H1 (cell line): ENCODE data around the gene CAPN11. TPM values are rescaled to one million over a fixed set of nuclear protein-coding genes. Genes with fewer than 3 reads are reported as not detected.

ENCODE experiments used
- CTCF ChIA-PET: fragments of 300-600 bp; sonication (Branson Sonifier 250); formaldehyde crosslinking; loops from one replicate; lab custom pipeline; 2021; ENCODE audit not compliant: partially characterized antibody; lab: Charles Lee
- POLR2A ChIA-PET: fragments of 300-600 bp; sonication (Branson Sonifier 250); formaldehyde crosslinking; loops from one replicate; lab custom pipeline; 2021; ENCODE audit warnings: inconsistent platforms; ENCODE audit not compliant: partially characterized antibody; lab: Charles Lee
- DNase-seq, 2 experiments: peaks; one replicate each; pipeline versions ENCODE4 v3.0.0 to v3.0.0-alpha.2; 2010 to 2022; ENCODE audit warnings: low spot score in 2 of 2, low read depth in 1 of 2, mixed read lengths in 1 of 2
- FAIRE-seq: peaks from 2 replicates; lab custom pipeline; 2011; peaks lifted over from hg19 to GRCh38; lab: Jason Lieb, UNC
- H2AFZ ChIP-seq: 2 replicates; pipeline ENCODE4 v1.8.1; 2012; ENCODE audit warnings: low read length, inconsistent platforms
- H2AK5ac ChIP-seq: 2 replicates; pipeline ENCODE4 v1.6.1; 2013; ENCODE audit warnings: low read depth, low read length
- H2BK120ac ChIP-seq: replicated peaks from 2 replicates; pipeline ENCODE3; 2013; ENCODE audit warnings: low read depth, low read length, inconsistent platforms
- H2BK12ac ChIP-seq: 2 replicates; pipeline ENCODE4 v1.6.1; 2013; ENCODE audit warnings: low read depth, low read length
- H2BK15ac ChIP-seq: 2 replicates; pipeline ENCODE4 v1.6.1; 2013; ENCODE audit warnings: low read length
- H2BK20ac ChIP-seq: 2 replicates; pipeline ENCODE4 v1.6.1; 2013; ENCODE audit warnings: low read length
- H2BK5ac ChIP-seq: 2 replicates; pipeline ENCODE4 v1.6.1; 2013; ENCODE audit warnings: low read depth, low read length
- H3K14ac ChIP-seq: 2 replicates; pipeline ENCODE4 v1.6.1; 2013; ENCODE audit warnings: inconsistent platforms; ENCODE audit not compliant: insufficient read length
- H3K18ac ChIP-seq: 2 replicates; pipeline ENCODE4 v1.6.1; 2013; ENCODE audit warnings: low read length; ENCODE audit errors: extremely low read depth
- H3K23ac ChIP-seq: 2 replicates; pipeline ENCODE4 v1.6.1; 2013; ENCODE audit warnings: inconsistent platforms; ENCODE audit not compliant: insufficient read length
- H3K23me2 ChIP-seq: 2 replicates; pipeline ENCODE4 v1.6.1; 2013; ENCODE audit warnings: low read depth, low read length
- H3K27ac ChIP-seq: 2 replicates; pipeline ENCODE4 v1.6.1; 2011; ENCODE audit warnings: low read depth, low read length, inconsistent platforms
- H3K27me3 ChIP-seq, 4 experiments: replicated peaks in 1 of 4; 1 replicate in 1 of 4; 2 replicates in 3 of 4; pipeline versions ENCODE4 v1.6.1 to v1.8.1; 2011 to 2013; ENCODE audit warnings: low read length in 3 of 4, mild to moderate bottlenecking in 3 of 4, inconsistent platforms in 2 of 4, mixed read lengths in 2 of 4, moderate library complexity in 1 of 4; ENCODE audit not compliant: control insufficient read depth in 3 of 4, insufficient read depth in 3 of 4; ENCODE audit errors: extremely low read depth in 1 of 4
- H3K36me3 ChIP-seq, 4 experiments: 2 replicates each; pipeline versions ENCODE4 v1.6.1 to v1.8.1; 2011 to 2013; ENCODE audit warnings: mild to moderate bottlenecking in 4 of 4, low read length in 3 of 4, moderate library complexity in 2 of 4, control low read depth in 1 of 4, inconsistent platforms in 1 of 4; ENCODE audit not compliant: insufficient read depth in 4 of 4, control insufficient read depth in 2 of 4
- H3K4ac ChIP-seq: replicated peaks from 2 replicates; pipeline ENCODE3; 2013; ENCODE audit warnings: low read length, low read depth, mixed read lengths, inconsistent platforms; ENCODE audit not compliant: insufficient read length
- H3K4me1 ChIP-seq, 4 experiments: replicated peaks in 1 of 4; 1 replicate in 1 of 4; 2 replicates in 3 of 4; pipeline versions ENCODE4 v1.6.1 to v1.8.1; 2011 to 2013; ENCODE audit warnings: low read length in 3 of 4, inconsistent platforms in 2 of 4, mixed read lengths in 1 of 4; ENCODE audit not compliant: insufficient read depth in 4 of 4, control insufficient read depth in 3 of 4
- H3K4me2 ChIP-seq, 2 experiments: 2 replicates each; pipeline versions ENCODE4 v1.6.1 to v1.8.1; 2011 to 2013; ENCODE audit warnings: low read depth in 2 of 2, low read length in 2 of 2, control low read depth in 1 of 2, inconsistent platforms in 1 of 2, mild to moderate bottlenecking in 1 of 2; ENCODE audit not compliant: insufficient read depth in 1 of 2
- H3K4me3 ChIP-seq, 4 experiments: fragments of 200-600, 300-600 bp in 1 of 4; sonication (generic), shearing (Covaris generic), sonication (Bioruptor Twin) in 1 of 4; 2 replicates each; pipeline versions ENCODE4 v1.5.1 to v1.8.1; 2011 to 2016; ENCODE audit warnings: low read length in 4 of 4, low read depth in 3 of 4, control low read depth in 2 of 4, inconsistent platforms in 2 of 4, mild to moderate bottlenecking in 2 of 4, mixed read lengths in 1 of 4, moderate library complexity in 1 of 4; ENCODE audit not compliant: insufficient read depth in 2 of 4; ENCODE audit errors: extremely low read depth in 1 of 4
- H3K56ac ChIP-seq: replicated peaks from 2 replicates; pipeline ENCODE3; 2013; ENCODE audit warnings: low read depth, mild to moderate bottlenecking, mixed read lengths, low read length, inconsistent platforms; ENCODE audit not compliant: insufficient read length
- H3K79me1 ChIP-seq: 2 replicates; pipeline ENCODE4 v1.6.1; 2013; ENCODE audit warnings: low read depth, low read length, control low read depth
- H3K79me2 ChIP-seq, 2 experiments: 2 replicates each; pipeline versions ENCODE4 v1.6.1 to v1.8.1; 2012 to 2013; ENCODE audit warnings: low read length in 2 of 2, mild to moderate bottlenecking in 2 of 2, inconsistent platforms in 1 of 2; ENCODE audit not compliant: insufficient read depth in 2 of 2, control insufficient read depth in 1 of 2
- H3K9ac ChIP-seq, 4 experiments: replicated peaks in 1 of 4; 1 replicate in 1 of 4; 2 replicates in 3 of 4; pipeline versions ENCODE4 v1.6.1 to v1.8.1; 2011 to 2013; ENCODE audit warnings: low read depth in 3 of 4, low read length in 3 of 4, control low read depth in 2 of 4, mild to moderate bottlenecking in 2 of 4, moderate library complexity in 2 of 4, inconsistent platforms in 1 of 4; ENCODE audit errors: extremely low read depth in 1 of 4
- H3K9me3 ChIP-seq, 2 experiments: 2 replicates each; pipeline versions ENCODE4 v1.6.1 to v1.8.1; 2012 to 2013; ENCODE audit warnings: mild to moderate bottlenecking in 2 of 2, moderate library complexity in 2 of 2, control low read depth in 1 of 2, inconsistent platforms in 1 of 2, low read depth in 1 of 2, low read length in 1 of 2, mixed read lengths in 1 of 2; ENCODE audit not compliant: insufficient read depth in 2 of 2
- H4K20me1 ChIP-seq, 2 experiments: replicated peaks in 1 of 2; 2 replicates each; pipeline versions ENCODE3 to v1.8.1; 2011 to 2013; ENCODE audit warnings: inconsistent platforms in 2 of 2, low read length in 2 of 2, mild to moderate bottlenecking in 1 of 2; ENCODE audit not compliant: insufficient read depth in 2 of 2, control insufficient read depth in 1 of 2
- H4K5ac ChIP-seq: 2 replicates; pipeline ENCODE4 v1.6.1; 2013; ENCODE audit warnings: low read length, low read depth, mixed read lengths, inconsistent platforms; ENCODE audit not compliant: insufficient read length
- H4K8ac ChIP-seq: 2 replicates; pipeline ENCODE4 v1.8.0; 2013; ENCODE audit warnings: mild to moderate bottlenecking, moderate library complexity, low read length, inconsistent platforms; ENCODE audit not compliant: insufficient read depth; ENCODE audit errors: extremely low read depth
- H4K91ac ChIP-seq: replicated peaks from 2 replicates; pipeline ENCODE3; 2013; ENCODE audit warnings: low read length, mixed read lengths, inconsistent platforms; ENCODE audit not compliant: insufficient read length
- ATF2 ChIP-seq: IDR thresholded peaks from 2 replicates; pipeline ENCODE4 v1.6.1; 2012; ENCODE audit warnings: low read length, inconsistent platforms
- CREB1 ChIP-seq: IDR thresholded peaks from 2 replicates; pipeline ENCODE4 v1.6.1; 2012; ENCODE audit warnings: inconsistent platforms
- E2F6 ChIP-seq: IDR thresholded peaks from 2 replicates; pipeline ENCODE4 v1.6.1; 2012; ENCODE audit warnings: inconsistent platforms
- POLR2A ChIP-seq, 2 experiments: IDR thresholded peaks; 1 replicate in 1 of 2; 2 replicates in 1 of 2; pipeline ENCODE4 v1.6.1; 2011; ENCODE audit warnings: low read depth in 2 of 2, low read length in 2 of 2, mild to moderate bottlenecking in 2 of 2; ENCODE audit errors: control extremely low read depth in 1 of 2
- SIN3A ChIP-seq, 2 experiments: IDR thresholded peaks in 1 of 2; conservative IDR thresholded peaks in 1 of 2; 2 replicates each; pipeline ENCODE4 v1.6.1; 2011 to 2012; ENCODE audit warnings: low read length in 2 of 2, improper control_type of control experiment in 1 of 2, low read depth in 1 of 2, mild to moderate bottlenecking in 1 of 2
- TAF1 ChIP-seq: IDR thresholded peaks from 2 replicates; pipeline ENCODE4 v1.6.1; 2011; ENCODE audit warnings: mild to moderate bottlenecking, low read depth, low read length
- TAF7 ChIP-seq: optimal IDR thresholded peaks from 2 replicates; pipeline ENCODE3; 2011; ENCODE audit warnings: low read depth, mild to moderate bottlenecking, inconsistent platforms, low read length, moderate library complexity, borderline replicate concordance
- WGBS, 2 experiments: shearing (Covaris generic) in 1 of 2; methylation state at CpG; one replicate each; pipeline versions ENCODE4 v1.1.6 to v1.1.7; 2013 to 2015; ENCODE audit warnings: low lambda C conversion rate in 2 of 2, mixed read lengths in 2 of 2, inconsistent platforms in 1 of 2, low coverage in 1 of 2, missing lambda C conversion rate in 1 of 2; ENCODE audit not compliant: insufficient replicate concordance in 2 of 2, insufficient coverage in 1 of 2, insufficient read length in 1 of 2; ENCODE audit errors: extremely low coverage in 1 of 2, missing lambda C conversion rate in 1 of 2; 5-methylcytosine and 5-hydroxymethylcytosine counted together
- polyA plus RNA-seq, 7 experiments: library from polyadenylated mRNA; depleted of rRNA in 3 of 7; stranded (reverse) in 5 of 7; unstranded in 2 of 7; fragments of >200 nt in 5 of 7; fragments of 200-250 nt in 2 of 7; gene quantifications; 1 replicate in 5 of 7; 2 replicates in 1 of 7; 4 replicates in 1 of 7; pipeline versions ENCODE4 v1.2.1 to v1.2.3, GENCODE V29; 2011 to 2013; ENCODE audit warnings: missing spikeins in 2 of 7, mixed read lengths in 2 of 7
- total RNA-seq: library from RNA; stranded (reverse); fragmentation: NEBNext Ultra II Directional; extraction: Animal tissue kit (Norgen Biotek cat#: 25700); gene quantifications from 2 replicates; pipeline ENCODE4 v1.2.1, GENCODE V29; 2021

The CAPN11 gene
- total and polyA plus RNA-seq, 2 of the 8 experiments (the other 6 are each of a cell fraction or from before 2014, with no cell fraction given) = 0.95 to 0.97 TPM

- CTCF ChIA-PET = interaction anchor here (1.0 to 3.0 kb wide), 8 partner anchors 14 to 190 kb away, joined by 3 to 28 read pairs (median 7); no protein-coding TSS in a partner anchor
- WGBS, 2 experiments = 89% methylated on average over 7 of the region's 7 CpGs; no CpG with 5 or more reads in 1 of the 2 experiments
- no peak overlapping the region for H3K4ac ChIP-seq
- H3K36me3 ChIP-seq = peaks cover 10 to 32% (median 27%) of the 10 kb centered on the region in 4 experiments; a peak in 7 of 8 replicates
- H4K91ac ChIP-seq = no peak overlapping the region
- H3K79me1 ChIP-seq = no peaks in the 10 kb centered on the region
- no peaks in the 10 kb centered on the region for H3K27me3 ChIP-seq
- no peak overlapping the region for H2AFZ ChIP-seq
- H4K20me1 ChIP-seq = peaks cover 2 to 3% of the 10 kb centered on the region in 2 experiments
- H3K23me2 ChIP-seq = no peaks in the 10 kb centered on the region
- no peak overlapping the region for H3K14ac ChIP-seq
- no peak overlapping the region for H4K5ac ChIP-seq
- H2BK15ac ChIP-seq = no peak overlapping the region
- H2BK5ac ChIP-seq = no peak overlapping the region
- H3K4me1 ChIP-seq = peaks cover 0 to 3% (median under 1%) of the 10 kb centered on the region in 4 experiments; a peak in 2 of 7 replicates
- H2BK12ac ChIP-seq = no peak overlapping the region
- no peaks in the 10 kb centered on the region for H3K79me2 ChIP-seq
- TF ChIP-seq ATF2 = no peak
- no peak for TF ChIP-seq SIN3A (conservative IDR thresholded peaks at IDR 0.05 in 1 of 2, IDR thresholded peaks at IDR 0.05 in 1 of 2; ENCODE audit: low read depth in 1 of 2, low read length in 2 of 2)
- TF ChIP-seq E2F6 = no peak
- no peak for TF ChIP-seq TAF7
- no peak for TF ChIP-seq POLR2A (IDR thresholded peaks at IDR 0.05; ENCODE audit: control extremely low read depth in 1 of 2, low read depth in 2 of 2, low read length in 2 of 2)
- TF ChIP-seq CREB1 = no peak
- no peak for TF ChIP-seq TAF1
- no peak overlapping the region for H3K27ac ChIP-seq
- H2BK20ac ChIP-seq = no peak overlapping the region
- no peak overlapping the region for H3K4me3 ChIP-seq
- no peak overlapping the region for H4K8ac ChIP-seq
- H3K23ac ChIP-seq = no peak overlapping the region
- no peak overlapping the region for H3K4me2 ChIP-seq
- H3K9me3 ChIP-seq = no peaks in the 10 kb centered on the region
- H3K18ac ChIP-seq = no peak overlapping the region
- DNase-seq (no peak), FAIRE-seq (no peak)
- no peak overlapping the region for H2AK5ac ChIP-seq
- POLR2A ChIA-PET = interaction anchor here (1.1 to 1.4 kb wide), 3 partner anchors 51 to 107 kb away, joined by 3 to 6 read pairs (median 3); no protein-coding TSS in a partner anchor
- H2BK120ac ChIP-seq = no peak overlapping the region
- H3K9ac ChIP-seq = no peak overlapping the region
- H3K56ac ChIP-seq = no peak overlapping the region
Observed at GRCh38 chr6:44149369-44150012, 9.1 kb upstream of the CAPN11 start.
